Measurements from ENCODE around the gene AHI1. TPM values are rescaled to one million over a fixed set of nuclear protein-coding genes. Genes with fewer than 3 reads are reported as not detected.

AHI1 gene
- total RNA-seq, 1 donor from 2014 or later = 23.2 TPM

DNA sequence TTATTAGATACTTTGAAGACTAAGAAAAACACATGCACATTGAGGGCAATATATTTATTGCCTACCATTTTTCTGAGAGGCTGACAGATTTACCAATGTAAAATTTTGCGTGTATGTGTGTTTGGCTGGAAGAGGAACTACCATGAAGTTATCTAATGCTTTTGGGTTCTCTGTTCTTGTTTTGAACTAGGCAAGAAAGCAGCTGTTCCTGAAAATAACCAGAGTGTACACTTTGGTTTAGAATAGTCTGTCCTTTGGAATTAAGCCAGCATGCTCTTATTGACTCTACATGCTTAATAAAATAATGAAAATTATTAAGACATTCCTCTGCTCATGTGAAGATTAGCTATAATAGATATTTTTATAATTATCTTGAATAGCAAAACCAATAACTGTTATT, 187.2 kb downstream of the AHI1 start:
- Mint-ChIP-seq H3K36me3 (peaks cover 1% of the 10 kb centered on the region), H3K4me1 (ENCODE audit: unreplicated experiment) (no peaks in the 10 kb centered on the region), H3K27me3 (no peaks in the 10 kb centered on the region), H3K4me3 (no peak overlapping the region), H3K9me3 (no peaks in the 10 kb centered on the region), H3K27ac (no peak overlapping the region)
- DNase-seq (ENCODE audit: extremely low spot score, unreplicated experiment) = no peak
- TF ChIP-seq, protein P1, sequence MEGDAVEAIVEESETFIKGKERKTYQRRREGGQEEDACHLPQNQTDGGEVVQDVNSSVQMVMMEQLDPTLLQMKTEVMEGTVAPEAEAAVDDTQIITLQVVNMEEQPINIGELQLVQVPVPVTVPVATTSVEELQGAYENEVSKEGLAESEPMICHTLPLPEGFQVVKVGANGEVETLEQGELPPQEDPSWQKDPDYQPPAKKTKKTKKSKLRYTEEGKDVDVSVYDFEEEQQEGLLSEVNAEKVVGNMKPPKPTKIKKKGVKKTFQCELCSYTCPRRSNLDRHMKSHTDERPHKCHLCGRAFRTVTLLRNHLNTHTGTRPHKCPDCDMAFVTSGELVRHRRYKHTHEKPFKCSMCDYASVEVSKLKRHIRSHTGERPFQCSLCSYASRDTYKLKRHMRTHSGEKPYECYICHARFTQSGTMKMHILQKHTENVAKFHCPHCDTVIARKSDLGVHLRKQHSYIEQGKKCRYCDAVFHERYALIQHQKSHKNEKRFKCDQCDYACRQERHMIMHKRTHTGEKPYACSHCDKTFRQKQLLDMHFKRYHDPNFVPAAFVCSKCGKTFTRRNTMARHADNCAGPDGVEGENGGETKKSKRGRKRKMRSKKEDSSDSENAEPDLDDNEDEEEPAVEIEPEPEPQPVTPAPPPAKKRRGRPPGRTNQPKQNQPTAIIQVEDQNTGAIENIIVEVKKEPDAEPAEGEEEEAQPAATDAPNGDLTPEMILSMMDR (conservative IDR thresholded peaks at IDR 0.05) = no peak

DNA sequence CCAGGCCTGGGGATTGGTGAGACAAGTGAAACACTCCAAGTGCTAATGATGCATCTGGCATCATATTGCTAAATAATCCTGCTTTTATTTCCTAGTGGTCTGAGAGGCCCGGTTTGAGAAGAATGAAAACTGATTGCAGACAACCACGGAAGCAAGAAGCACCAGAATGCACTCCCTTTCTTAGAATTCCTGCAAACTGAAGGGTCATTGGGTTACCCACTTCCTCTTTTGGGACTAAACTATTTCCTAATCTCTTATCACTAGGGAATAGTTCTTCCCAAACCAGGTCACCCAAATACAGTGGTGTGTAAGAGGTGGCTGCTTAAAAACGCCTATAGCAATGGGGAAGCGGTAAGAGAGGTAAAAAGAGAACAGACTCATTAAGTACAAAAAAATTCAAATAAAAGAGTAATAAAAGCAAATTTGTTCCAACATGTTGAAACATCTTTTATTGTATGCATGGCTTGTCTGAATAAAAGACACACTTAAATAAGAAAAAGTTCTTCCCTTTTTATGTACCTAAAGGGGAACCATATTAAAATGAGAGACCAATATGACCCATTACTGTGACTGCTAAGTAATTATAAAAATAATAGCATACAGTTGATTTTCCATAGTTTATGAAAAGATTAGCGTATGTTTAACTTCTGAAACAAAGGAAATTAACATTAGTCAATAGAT, 190.7 kb downstream of the AHI1 start:
- TF ChIP-seq, protein P1 (conservative IDR thresholded peaks at IDR 0.05) = no peak
- Mint-ChIP-seq H3K36me3 (no peaks in the 10 kb centered on the region), H3K9me3 (no peaks in the 10 kb centered on the region), H3K27me3 (no peaks in the 10 kb centered on the region), H3K4me3 (no peak overlapping the region), H3K27ac (no peak overlapping the region), H3K4me1 (ENCODE audit: unreplicated experiment) (no peaks in the 10 kb centered on the region)
- no peak for DNase-seq (ENCODE audit: extremely low spot score, unreplicated experiment)

DNA sequence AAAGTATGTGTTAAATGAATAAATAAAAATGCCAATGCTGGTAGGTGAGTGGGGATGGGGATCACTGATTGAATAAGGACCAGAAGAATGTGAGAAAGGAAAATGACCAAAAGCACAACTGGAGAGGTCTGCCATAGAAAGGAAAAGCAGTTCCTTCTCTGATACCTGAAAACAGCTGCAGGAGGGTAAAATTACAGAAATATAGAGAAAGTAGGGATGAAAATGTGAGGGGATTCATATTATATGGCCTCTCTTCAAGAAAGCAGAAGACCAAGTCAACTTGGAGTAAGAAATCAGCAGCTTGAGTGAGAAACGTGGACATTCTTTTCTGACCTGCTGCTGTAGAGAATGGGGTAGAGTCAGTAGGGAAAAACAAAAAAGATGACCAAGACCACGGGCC, 191.4 kb downstream of the AHI1 start:
- H3K4me3 Mint-ChIP-seq = no peak overlapping the region
- no peaks in the 10 kb centered on the region for H3K9me3 Mint-ChIP-seq
- no peaks in the 10 kb centered on the region for H3K4me1 Mint-ChIP-seq (ENCODE audit: unreplicated experiment)
- DNase-seq (ENCODE audit: extremely low spot score, unreplicated experiment) = no peak
- no peak overlapping the region for H3K27ac Mint-ChIP-seq
- no peaks in the 10 kb centered on the region for H3K27me3 Mint-ChIP-seq
- H3K36me3 Mint-ChIP-seq = no peaks in the 10 kb centered on the region
- TF ChIP-seq, protein P1 (conservative IDR thresholded peaks at IDR 0.05) = no peak

GRCh38 chr6:135305684-135306083, 191.9 kb downstream of the AHI1 start:
- TF ChIP-seq, protein P1 (conservative IDR thresholded peaks at IDR 0.05) = no peak
- Mint-ChIP-seq H3K4me1 (ENCODE audit: unreplicated experiment) (no peaks in the 10 kb centered on the region), H3K9me3 (no peaks in the 10 kb centered on the region), H3K36me3 (no peaks in the 10 kb centered on the region), H3K27me3 (no peaks in the 10 kb centered on the region), H3K4me3 (no peak overlapping the region), H3K27ac (no peak overlapping the region)
- no peak for DNase-seq (ENCODE audit: extremely low spot score, unreplicated experiment)

GRCh38 chr6:135304883-135305282, 192.7 kb downstream of the AHI1 start:
- no peaks in the 10 kb centered on the region for H3K27me3 Mint-ChIP-seq
- no peak overlapping the region for H3K27ac Mint-ChIP-seq
- TF ChIP-seq, protein P1 (conservative IDR thresholded peaks at IDR 0.05) = no peak
- DNase-seq (ENCODE audit: extremely low spot score, unreplicated experiment) = no peak
- no peaks in the 10 kb centered on the region for H3K4me1 Mint-ChIP-seq (ENCODE audit: unreplicated experiment)
- H3K4me3 Mint-ChIP-seq = no peak overlapping the region
- H3K9me3 Mint-ChIP-seq = no peaks in the 10 kb centered on the region
- no peaks in the 10 kb centered on the region for H3K36me3 Mint-ChIP-seq
